GM12878 (cell line): Measurements from ENCODE around the gene OR2AE1.
"Not testable (repeated sequence)": the region's sequence is repeated elsewhere in the genome, so short reads cannot be mapped to it uniquely, and the experiment has no call there.

Experiments used
- CTCF ChIP-seq, 3 experiments: IDR thresholded peaks in 2 of 3; conservative IDR thresholded peaks in 1 of 3; 2 replicates each; pipeline ENCODE4 v1.5.1; 2011; ENCODE audit warnings: low read depth in 3 of 3, low read length in 3 of 3, mild to moderate bottlenecking in 3 of 3, control low read depth in 2 of 3, moderate library complexity in 2 of 3, inconsistent platforms in 1 of 3, mixed read lengths in 1 of 3; ENCODE audit not compliant: control insufficient read depth in 2 of 3, insufficient read depth in 1 of 3; ENCODE audit errors: extremely low read depth in 1 of 3
- ETV6 ChIP-seq, 2 experiments: fragments of 450-650 bp in 1 of 2; IDR thresholded peaks in 1 of 2; conservative IDR thresholded peaks in 1 of 2; 2 replicates each; pipeline ENCODE4 v1.6.1; 2014; ENCODE audit warnings: antibody characterized with exemption in 1 of 2, borderline replicate concordance in 1 of 2, low read depth in 1 of 2, mild to moderate bottlenecking in 1 of 2, moderate library complexity in 1 of 2
- EZH2 ChIP-seq: IDR thresholded peaks from 2 replicates; pipeline ENCODE4 v1.6.1; 2012; ENCODE audit warnings: low read depth, mild to moderate bottlenecking, control low read depth, inconsistent platforms, low read length, borderline replicate concordance; ENCODE audit not compliant: control insufficient read depth
- HDAC2 ChIP-seq: fragments of 200-600 bp; sonication (generic); IDR thresholded peaks from 2 replicates; pipeline ENCODE4 v1.6.1; 2017
- JUNB ChIP-seq: IDR thresholded peaks from 2 replicates; pipeline ENCODE4 v1.6.1; 2016; ENCODE audit warnings: antibody characterized with exemption, mild to moderate bottlenecking
- MYC ChIP-seq: IDR thresholded peaks from 2 replicates; pipeline ENCODE4 v1.6.1; 2011; ENCODE audit warnings: mild to moderate bottlenecking, low read length, moderate library complexity, inconsistent platforms; ENCODE audit not compliant: insufficient read depth, insufficient replicate concordance, insufficient read length, severe bottlenecking
- POLR2A ChIP-seq: IDR thresholded peaks from 2 replicates; pipeline ENCODE4 v1.6.1; 2011; ENCODE audit warnings: low read depth, mild to moderate bottlenecking, low read length
- POLR2AphosphoS5 ChIP-seq: IDR thresholded peaks from 2 replicates; pipeline ENCODE4 v1.6.1; 2011; ENCODE audit warnings: mild to moderate bottlenecking, low read length, inconsistent platforms
- RAD21 ChIP-seq: IDR thresholded peaks from 2 replicates; pipeline ENCODE4 v1.6.1; 2011; ENCODE audit warnings: mild to moderate bottlenecking, low read depth, low read length, moderate library complexity; ENCODE audit not compliant: insufficient read depth
- SIN3A ChIP-seq: IDR thresholded peaks from 2 replicates; pipeline ENCODE4 v1.6.1; 2012; ENCODE audit warnings: low read depth, low read length, improper control_type of control experiment
- SP1 ChIP-seq: IDR thresholded peaks from one replicate; pipeline ENCODE4 v1.6.1; 2011; ENCODE audit warnings: low read depth, low read length
- USF1 ChIP-seq: IDR thresholded peaks from 2 replicates; pipeline ENCODE4 v1.6.1; 2011; ENCODE audit warnings: borderline replicate concordance, low read depth, mild to moderate bottlenecking, moderate library complexity, mixed read lengths, low read length; ENCODE audit not compliant: insufficient read depth; ENCODE audit errors: extremely low read length
- ZBED1 ChIP-seq: IDR thresholded peaks from 2 replicates; pipeline ENCODE4 v1.6.1; 2016; ENCODE audit warnings: borderline replicate concordance
- ZNF207 ChIP-seq: fragments of 450-650 bp; IDR thresholded peaks from 2 replicates; pipeline ENCODE4 v1.6.1; 2014; ENCODE audit warnings: antibody characterized with exemption, mild to moderate bottlenecking, borderline replicate concordance

- not testable (repeated sequence) for TF ChIP-seq POLR2AphosphoS5; SIN3A; MYC; HDAC2; SP1; CTCF (IDR thresholded peaks at IDR 0.05 in 2 of 3, conservative IDR thresholded peaks at IDR 0.05 in 1 of 3; ENCODE audit: control insufficient read depth in 2 of 3, extremely low read depth in 1 of 3, insufficient read depth in 1 of 3, low read depth in 3 of 3, low read length in 3 of 3); ZBED1; JUNB; ZNF207; ETV6 (conservative IDR thresholded peaks at IDR 0.05 in 1 of 2, IDR thresholded peaks at IDR 0.05 in 1 of 2; ENCODE audit: borderline replicate concordance in 1 of 2, low read depth in 1 of 2); POLR2A; USF1; RAD21; EZH2
Observed at GRCh38 chr7:99867477-99867876, 9.4 kb downstream of the OR2AE1 start.
